SK-N-SH (cell line): ENCODE measurements around the gene WNT1.

Experiments
- EP300 ChIP-seq, 2 experiments: IDR thresholded peaks; 2 replicates each; pipeline versions ENCODE4 v1.4.0 to v1.6.1; 2012; ENCODE audit warnings: borderline replicate concordance in 1 of 2, low read depth in 1 of 2, low read length in 1 of 2
- NFIC ChIP-seq: IDR thresholded peaks from 2 replicates; pipeline ENCODE4 v1.4.0; 2012; ENCODE audit warnings: borderline replicate concordance
- POLR2AphosphoS5 ChIP-seq: IDR thresholded peaks from 2 replicates; pipeline ENCODE4 v1.6.1; 2012; ENCODE audit warnings: low read depth, low read length
- RFX5 ChIP-seq: IDR thresholded peaks from 2 replicates; pipeline ENCODE4 v1.6.1; 2012; ENCODE audit warnings: mild to moderate bottlenecking, improper control_type of control experiment, low read length
- TEAD4 ChIP-seq: IDR thresholded peaks from 2 replicates; pipeline ENCODE4 v1.4.0; 2012; ENCODE audit warnings: mild to moderate bottlenecking, borderline replicate concordance; ENCODE audit not compliant: insufficient read depth
- TF ChIP-seq, protein P1 (sequence below): fragments of 200-600 bp; sonication (generic); IDR thresholded peaks from 2 replicates; pipeline ENCODE4 v1.6.1; 2017; ENCODE audit warnings: antibody characterized with exemption, mild to moderate bottlenecking, moderate library complexity
- TF ChIP-seq, protein P2 (sequence below): IDR thresholded peaks from 2 replicates; pipeline ENCODE4 v1.4.0; 2012; ENCODE audit warnings: low read depth, borderline replicate concordance

DNA sequence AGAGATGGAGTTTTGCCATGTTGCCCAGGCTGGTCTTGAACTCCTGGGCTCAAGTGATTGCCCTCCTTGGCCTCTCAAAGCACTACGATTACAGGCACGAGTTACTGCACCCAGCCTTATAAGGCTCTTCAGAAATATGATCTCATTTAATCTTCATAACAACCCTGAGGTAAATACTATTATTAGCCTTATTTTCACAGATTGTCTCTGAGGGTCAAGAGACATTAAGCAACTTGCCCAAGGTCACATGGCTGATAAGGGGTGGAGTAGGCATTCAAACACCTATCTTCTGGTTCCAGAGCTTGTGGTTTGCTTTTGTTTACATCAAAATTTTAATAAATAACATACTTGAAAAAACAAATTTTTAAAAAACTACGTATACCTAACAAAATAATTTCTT, 35.3 kb downstream of the WNT1 start:
- TF ChIP-seq, protein P1, sequence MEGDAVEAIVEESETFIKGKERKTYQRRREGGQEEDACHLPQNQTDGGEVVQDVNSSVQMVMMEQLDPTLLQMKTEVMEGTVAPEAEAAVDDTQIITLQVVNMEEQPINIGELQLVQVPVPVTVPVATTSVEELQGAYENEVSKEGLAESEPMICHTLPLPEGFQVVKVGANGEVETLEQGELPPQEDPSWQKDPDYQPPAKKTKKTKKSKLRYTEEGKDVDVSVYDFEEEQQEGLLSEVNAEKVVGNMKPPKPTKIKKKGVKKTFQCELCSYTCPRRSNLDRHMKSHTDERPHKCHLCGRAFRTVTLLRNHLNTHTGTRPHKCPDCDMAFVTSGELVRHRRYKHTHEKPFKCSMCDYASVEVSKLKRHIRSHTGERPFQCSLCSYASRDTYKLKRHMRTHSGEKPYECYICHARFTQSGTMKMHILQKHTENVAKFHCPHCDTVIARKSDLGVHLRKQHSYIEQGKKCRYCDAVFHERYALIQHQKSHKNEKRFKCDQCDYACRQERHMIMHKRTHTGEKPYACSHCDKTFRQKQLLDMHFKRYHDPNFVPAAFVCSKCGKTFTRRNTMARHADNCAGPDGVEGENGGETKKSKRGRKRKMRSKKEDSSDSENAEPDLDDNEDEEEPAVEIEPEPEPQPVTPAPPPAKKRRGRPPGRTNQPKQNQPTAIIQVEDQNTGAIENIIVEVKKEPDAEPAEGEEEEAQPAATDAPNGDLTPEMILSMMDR = no peak
- TF ChIP-seq NFIC = no peak
- no peak for TF ChIP-seq EP300 (IDR thresholded peaks at IDR 0.05; ENCODE audit: borderline replicate concordance in 1 of 2, low read depth in 1 of 2, low read length in 1 of 2)
- no peak for TF ChIP-seq POLR2AphosphoS5
- no peak for TF ChIP-seq RFX5
- no peak for TF ChIP-seq TEAD4
- TF ChIP-seq, protein P2, sequence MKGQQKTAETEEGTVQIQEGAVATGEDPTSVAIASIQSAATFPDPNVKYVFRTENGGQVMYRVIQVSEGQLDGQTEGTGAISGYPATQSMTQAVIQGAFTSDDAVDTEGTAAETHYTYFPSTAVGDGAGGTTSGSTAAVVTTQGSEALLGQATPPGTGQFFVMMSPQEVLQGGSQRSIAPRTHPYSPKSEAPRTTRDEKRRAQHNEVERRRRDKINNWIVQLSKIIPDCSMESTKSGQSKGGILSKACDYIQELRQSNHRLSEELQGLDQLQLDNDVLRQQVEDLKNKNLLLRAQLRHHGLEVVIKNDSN = no peak
